Measurements from ENCODE around the gene FOXD3.
A peak's percentile ranks its signal among the peaks of the same experiment; 100 is the strongest.
"Not testable (repeated sequence)": the region's sequence is repeated elsewhere in the genome, so short reads cannot be mapped to it uniquely, and the experiment has no call there.

FOXD3 gene

GRCh38 chr1:63327417-63328054 lies 5.2 kb downstream of the FOXD3 start:
- peaks cover 51% of the 10 kb centered on the region for H3K4me1 Mint-ChIP-seq
- ATAC-seq (peak; percentile 44), DNase-seq (peak; percentile 59)
- H3K27ac Mint-ChIP-seq, result peak overlapping the region in 1 of 2 donors; percentile 56
- H3K27me3 Mint-ChIP-seq, result peaks cover 96% of the 10 kb centered on the region
- H3K4me3 Mint-ChIP-seq, result peak overlapping the region; percentile 57 to 66
- H3K9me3 Mint-ChIP-seq, result peaks cover 0 to 4% of the 10 kb centered on the region in 2 donors

DNA sequence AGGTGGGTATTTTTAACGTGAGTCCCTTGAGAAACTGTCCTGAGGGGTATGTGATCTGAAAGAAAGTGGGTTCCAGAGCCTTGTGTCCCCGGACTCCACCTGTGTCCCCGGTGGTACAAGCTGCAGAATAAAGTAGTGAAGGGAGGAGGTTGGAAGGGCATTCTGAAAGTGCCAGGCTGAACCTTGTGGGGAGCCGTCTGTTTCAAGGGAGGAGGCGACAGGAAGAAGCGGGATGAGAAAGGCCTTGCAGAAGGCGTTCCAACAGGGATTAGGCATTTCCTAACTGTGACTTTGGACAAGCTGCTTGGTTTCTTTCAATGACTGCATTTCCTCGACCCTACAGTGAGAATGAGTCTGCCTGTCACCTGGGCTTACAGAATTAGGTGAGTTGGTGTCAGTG lies 5.8 kb downstream of the FOXD3 start:
- Mint-ChIP-seq H3K9me3 (peaks cover 0 to 4% of the 10 kb centered on the region in 2 donors), H3K27me3 (peaks cover 96% of the 10 kb centered on the region), H3K4me1 (peaks cover 51% of the 10 kb centered on the region), H3K4me3 (no peak overlapping the region), H3K27ac (no peak overlapping the region)
- ATAC-seq (no peak), DNase-seq (no peak)

GRCh38 chr1:63328781-63329180 lies 6.4 kb downstream of the FOXD3 start:
- peaks cover 0 to 4% of the 10 kb centered on the region in 2 donors for H3K9me3 Mint-ChIP-seq
- DNase-seq, result no peak

GRCh38 chr1:63329621-63330330 lies 7.4 kb downstream of the FOXD3 start:
- peaks cover 98% of the 10 kb centered on the region for H3K27me3 Mint-ChIP-seq
- no peak for ATAC-seq
- DNase-seq, result peak; percentile 10 to 14
- H3K4me3 Mint-ChIP-seq, result peak overlapping the region; percentile 56 to 73
- no peak overlapping the region for H3K27ac Mint-ChIP-seq
- peaks cover 45% of the 10 kb centered on the region for H3K4me1 Mint-ChIP-seq
- peaks cover 0 to 4% of the 10 kb centered on the region in 2 donors for H3K9me3 Mint-ChIP-seq

More at GRCh38 chr1:63328781-63329180, 6.4 kb downstream of the FOXD3 start:
- H3K27ac Mint-ChIP-seq, result no peak overlapping the region
- ATAC-seq, result no peak
- peaks cover 51% of the 10 kb centered on the region for H3K4me1 Mint-ChIP-seq
- no peak overlapping the region for H3K4me3 Mint-ChIP-seq
- peaks cover 96% of the 10 kb centered on the region for H3K27me3 Mint-ChIP-seq

DNA sequence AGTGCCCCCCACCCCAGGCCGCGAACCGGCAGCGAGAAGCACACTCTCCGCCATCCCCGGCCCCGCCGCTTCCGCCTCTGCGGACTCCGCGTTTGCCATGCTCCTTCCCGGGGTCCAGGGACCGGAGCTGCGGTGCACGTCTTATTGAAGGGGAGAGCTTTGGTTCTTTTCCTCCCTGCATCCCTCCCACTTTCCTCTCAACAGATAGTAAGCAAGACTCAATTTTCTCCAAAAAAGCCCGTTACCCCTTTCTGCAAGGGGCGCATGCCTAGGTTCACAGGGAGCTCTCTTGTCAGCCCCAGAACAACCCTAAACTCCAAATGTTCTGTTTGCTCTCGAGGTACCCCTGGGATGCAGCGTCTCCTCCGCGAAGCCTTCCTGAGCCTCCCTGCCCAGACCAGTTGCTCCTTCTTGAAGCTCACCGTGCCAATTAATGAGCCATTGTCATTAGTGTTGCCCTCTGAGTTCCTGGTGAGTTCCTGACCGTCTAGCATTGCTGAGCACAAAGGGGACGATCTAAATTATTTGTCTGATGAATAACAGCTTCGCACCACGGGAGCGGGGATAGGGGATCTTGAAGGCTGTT lies 8.1 kb downstream of the FOXD3 start:
- ATAC-seq, result no peak
- Mint-ChIP-seq H3K27ac (peak overlapping the region in 1 of 2 donors; percentile 79), H3K4me3 (peak overlapping the region; percentile 50 to 73), H3K27me3 (peaks cover 100% of the 10 kb centered on the region), H3K4me1 (peaks cover 44% of the 10 kb centered on the region), H3K9me3 (peaks cover 0 to 4% of the 10 kb centered on the region in 2 donors)
- no peak for DNase-seq

- Mint-ChIP-seq H3K4me1 (no peaks in the 10 kb centered on the region), H3K4me3 (no peak overlapping the region), H3K27ac (no peak overlapping the region), H3K9me3 (no peaks in the 10 kb centered on the region), H3K27me3 (peaks cover 30% of the 10 kb centered on the region)
- DNase-seq (no peak), ATAC-seq (no peak)
Observed at GRCh38 chr1:63342402-63342801, 20.0 kb downstream of the FOXD3 start.

- H3K27me3 Mint-ChIP-seq, result peaks cover 35% of the 10 kb centered on the region
- DNase-seq, result no peak
- no peaks in the 10 kb centered on the region for H3K9me3 Mint-ChIP-seq
- no peak for ATAC-seq
- no peak overlapping the region for H3K27ac Mint-ChIP-seq
- H3K4me1 Mint-ChIP-seq, result no peaks in the 10 kb centered on the region
- H3K4me3 Mint-ChIP-seq, result no peak overlapping the region
Observed at GRCh38 chr1:63343922-63344321, 21.6 kb downstream of the FOXD3 start.

GRCh38 chr1:63350320-63350719 lies 28.0 kb downstream of the FOXD3 start:
- ATAC-seq (no peak), DNase-seq (no peak)
- Mint-ChIP-seq H3K9me3 (no peaks in the 10 kb centered on the region), H3K4me3 (no peak overlapping the region), H3K4me1 (no peaks in the 10 kb centered on the region), H3K27me3 (peaks cover 46% of the 10 kb centered on the region), H3K27ac (no peak overlapping the region)

DNA sequence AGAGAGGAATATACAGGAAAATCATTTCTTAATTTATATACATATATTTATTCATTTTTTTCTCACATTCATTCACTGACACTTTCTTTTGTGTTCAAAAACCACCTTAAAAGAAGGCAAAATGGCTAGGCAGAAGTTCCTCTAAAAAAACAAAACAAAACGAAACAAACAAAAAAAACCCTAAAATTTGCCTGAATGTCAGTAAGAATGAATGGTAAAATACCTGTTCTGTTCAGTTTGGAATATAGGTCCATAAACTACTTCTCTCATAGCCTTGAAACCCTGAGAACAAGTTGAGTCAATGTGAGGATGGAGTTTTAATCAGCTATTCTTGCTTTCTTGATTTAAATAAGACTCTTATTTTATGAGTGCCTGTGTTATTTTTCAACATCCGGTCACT lies 30.4 kb downstream of the FOXD3 start:
- Mint-ChIP-seq H3K9me3 (no peaks in the 10 kb centered on the region), H3K4me3 (no peak overlapping the region), H3K27me3 (peaks cover 35% of the 10 kb centered on the region), H3K4me1 (no peaks in the 10 kb centered on the region), H3K27ac (no peak overlapping the region)
- ATAC-seq (no peak), DNase-seq (no peak)

- H3K9me3 Mint-ChIP-seq, H3K4me3 Mint-ChIP-seq, DNase-seq, ATAC-seq, H3K27ac Mint-ChIP-seq, H3K4me1 Mint-ChIP-seq: not testable (repeated sequence)
- peaks cover 31% of the 10 kb centered on the region for H3K27me3 Mint-ChIP-seq
Observed at GRCh38 chr1:63356234-63356633, 33.9 kb downstream of the FOXD3 start.

GRCh38 chr1:63359561-63359960 lies 37.2 kb downstream of the FOXD3 start:
- H3K27ac Mint-ChIP-seq, result no peak overlapping the region
- no peak for DNase-seq
- H3K4me3 Mint-ChIP-seq, result no peak overlapping the region
- no peaks in the 10 kb centered on the region for H3K9me3 Mint-ChIP-seq
- no peaks in the 10 kb centered on the region for H3K4me1 Mint-ChIP-seq
- ATAC-seq, result no peak
- H3K27me3 Mint-ChIP-seq, result peaks cover 28% of the 10 kb centered on the region

- DNase-seq, result no peak
- no peak overlapping the region for H3K27ac Mint-ChIP-seq
- no peak overlapping the region for H3K4me3 Mint-ChIP-seq
- H3K27me3 Mint-ChIP-seq, result peaks cover 21% of the 10 kb centered on the region
- peaks cover 7% of the 10 kb centered on the region for H3K4me1 Mint-ChIP-seq
- H3K9me3 Mint-ChIP-seq, result no peaks in the 10 kb centered on the region
- no peak for ATAC-seq
Observed at GRCh38 chr1:63362073-63362472, 39.7 kb downstream of the FOXD3 start.

GRCh38 chr1:63362578-63362977 lies 40.2 kb downstream of the FOXD3 start:
- Mint-ChIP-seq H3K9me3 (no peaks in the 10 kb centered on the region), H3K27ac (no peak overlapping the region), H3K4me3 (no peak overlapping the region), H3K4me1 (peaks cover 8% of the 10 kb centered on the region), H3K27me3 (peaks cover 21% of the 10 kb centered on the region)
- ATAC-seq (no peak), DNase-seq (no peak)

DNA sequence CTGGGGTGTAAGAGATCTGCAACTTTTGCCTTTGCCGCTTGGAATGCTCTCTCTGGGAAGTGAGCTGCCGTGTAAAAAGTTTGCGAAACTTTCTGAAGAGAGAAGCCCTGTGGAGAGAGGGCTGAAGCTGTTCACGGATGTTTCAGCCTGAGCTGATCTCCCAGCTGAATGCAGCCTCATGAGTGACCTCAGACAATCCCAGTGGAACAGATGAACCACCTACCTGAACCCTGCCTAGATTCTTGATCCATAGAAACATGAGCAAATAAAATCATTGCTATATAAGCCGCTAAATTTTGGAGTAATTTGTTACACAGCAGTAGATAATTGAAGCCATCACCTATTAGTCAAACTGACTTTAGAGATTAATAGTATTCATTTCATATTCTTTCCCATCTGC lies 40.6 kb downstream of the FOXD3 start:
- DNase-seq (no peak), ATAC-seq (no peak)
- no peaks in the 10 kb centered on the region for H3K9me3 Mint-ChIP-seq
- peaks cover 21% of the 10 kb centered on the region for H3K27me3 Mint-ChIP-seq
- no peak overlapping the region for H3K27ac Mint-ChIP-seq
- no peak overlapping the region for H3K4me3 Mint-ChIP-seq
- H3K4me1 Mint-ChIP-seq, result peaks cover 8% of the 10 kb centered on the region

- ATAC-seq (no peak), DNase-seq (no peak)
- no peaks in the 10 kb centered on the region for H3K9me3 Mint-ChIP-seq
- H3K4me1 Mint-ChIP-seq, result peaks cover 20% of the 10 kb centered on the region
- peaks cover 11% of the 10 kb centered on the region for H3K27me3 Mint-ChIP-seq
- H3K27ac Mint-ChIP-seq, result peak overlapping the region; percentile 72 to 89
- H3K4me3 Mint-ChIP-seq, result peak overlapping the region; percentile 89 to 96
Observed at GRCh38 chr1:63366908-63367214, 44.5 kb downstream of the FOXD3 start.

Measured in stimulated activated naive CD8-positive, alpha-beta T cell treated with anti-CD3 and anti-CD28 coated beads, Interleukin-15, amount 100 ng/mL, for 72 hours (primary cell).